ENCODE results near the gene PISD. TPM values are rescaled to one million over a fixed set of nuclear protein-coding genes. Genes with fewer than 3 reads are reported as not detected.

The PISD gene
- total RNA-seq, 1 experiment from 2014 or later: 46.4 TPM

DNA sequence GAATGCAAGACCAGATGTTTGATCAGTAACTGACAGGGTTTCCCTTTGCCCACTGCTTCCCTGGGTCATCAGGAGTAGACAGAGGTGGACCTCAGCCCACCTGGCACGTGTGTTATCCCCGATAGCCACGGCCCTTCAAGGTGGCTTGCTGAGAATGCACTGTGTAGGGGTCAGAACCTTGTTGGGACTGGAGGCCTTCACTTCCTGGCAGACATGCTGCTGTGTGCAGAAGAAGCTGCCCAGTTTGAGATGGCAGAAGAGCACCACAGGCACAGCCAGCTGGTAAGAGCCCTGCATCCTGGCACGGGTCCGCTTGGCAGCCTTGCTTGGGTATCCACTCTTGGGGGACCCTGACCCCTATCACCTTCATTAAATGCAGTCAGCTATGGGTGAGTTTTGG, 83.8 kb downstream of the PISD start:
- Histone ChIP-seq H3K27ac (no peak overlapping the region), H3K4me2 (no peak overlapping the region), H3K9me3 (ENCODE audit: insufficient read depth, low read depth) (no peaks in the 10 kb centered on the region), H3K36me3 (ENCODE audit: low read depth) (no peaks in the 10 kb centered on the region), H3F3A (ENCODE audit: insufficient read depth, low read depth) (peaks cover 3% of the 10 kb centered on the region; the same call in 1 of the 2 replicates), H4K20me1 (ENCODE audit: insufficient read depth) (no peaks in the 10 kb centered on the region), H3K9me2 (ENCODE audit: insufficient read depth) (no peaks in the 10 kb centered on the region), H3K4me3 (no peak overlapping the region), H3K4me1 (replicated peaks; ENCODE audit: insufficient read depth) (peaks cover 4% of the 10 kb centered on the region; the same call in 1 of the 2 replicates), H2AFZ (no peak overlapping the region), H3K79me2 (ENCODE audit: low read depth) (no peaks in the 10 kb centered on the region), H3K27me3 (ENCODE audit: insufficient read depth, low read depth) (no peaks in the 10 kb centered on the region)
- BruUV-seq (replicated peaks): no TSS peak
- ChIA-PET CTCF (no interaction called here), POLR2A (ENCODE audit: unreplicated experiment) (interaction anchor here (0.7 kb wide), 1 partner anchor 50 kb away, joined by 3 read pairs; no protein-coding TSS in a partner anchor)
- intact Hi-C loops (cut with micrococcal nuclease; ENCODE audit: unreplicated experiment): no loop called here
- DNase-seq: no peak
- TF ChIP-seq, protein P1, sequence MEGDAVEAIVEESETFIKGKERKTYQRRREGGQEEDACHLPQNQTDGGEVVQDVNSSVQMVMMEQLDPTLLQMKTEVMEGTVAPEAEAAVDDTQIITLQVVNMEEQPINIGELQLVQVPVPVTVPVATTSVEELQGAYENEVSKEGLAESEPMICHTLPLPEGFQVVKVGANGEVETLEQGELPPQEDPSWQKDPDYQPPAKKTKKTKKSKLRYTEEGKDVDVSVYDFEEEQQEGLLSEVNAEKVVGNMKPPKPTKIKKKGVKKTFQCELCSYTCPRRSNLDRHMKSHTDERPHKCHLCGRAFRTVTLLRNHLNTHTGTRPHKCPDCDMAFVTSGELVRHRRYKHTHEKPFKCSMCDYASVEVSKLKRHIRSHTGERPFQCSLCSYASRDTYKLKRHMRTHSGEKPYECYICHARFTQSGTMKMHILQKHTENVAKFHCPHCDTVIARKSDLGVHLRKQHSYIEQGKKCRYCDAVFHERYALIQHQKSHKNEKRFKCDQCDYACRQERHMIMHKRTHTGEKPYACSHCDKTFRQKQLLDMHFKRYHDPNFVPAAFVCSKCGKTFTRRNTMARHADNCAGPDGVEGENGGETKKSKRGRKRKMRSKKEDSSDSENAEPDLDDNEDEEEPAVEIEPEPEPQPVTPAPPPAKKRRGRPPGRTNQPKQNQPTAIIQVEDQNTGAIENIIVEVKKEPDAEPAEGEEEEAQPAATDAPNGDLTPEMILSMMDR (conservative IDR thresholded peaks at IDR 0.05): no peak

DNA sequence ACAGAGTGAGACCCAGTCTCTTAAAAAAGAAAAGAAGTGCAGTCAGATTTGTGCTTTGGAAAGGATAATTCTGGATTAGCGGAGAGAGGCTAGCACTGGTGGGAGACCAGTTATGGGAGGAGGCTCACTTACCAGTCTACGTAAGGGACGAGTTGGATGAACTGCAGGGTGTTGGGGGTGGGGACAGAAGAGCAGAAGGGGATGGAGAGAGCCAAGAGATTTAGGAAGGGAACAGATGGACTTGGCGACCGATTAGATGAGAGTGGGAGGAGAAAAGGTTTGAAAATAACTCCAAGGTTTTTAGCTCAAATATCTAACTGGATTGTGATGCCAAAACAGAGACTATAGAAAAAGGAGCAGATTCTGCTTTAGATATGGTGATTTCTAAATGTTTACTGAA, 84.3 kb downstream of the PISD start:
- CTCF ChIA-PET: no interaction called here
- TF ChIP-seq, protein P1 (conservative IDR thresholded peaks at IDR 0.05): no peak
- TF ChIP-seq EZH2 (IDR thresholded peaks at IDR 0.05; ENCODE audit: low read depth): no peak
- no peak overlapping the region for H2AFZ ChIP-seq
- no peaks in the 10 kb centered on the region for H3K36me3 ChIP-seq (ENCODE audit: low read depth)
- no peaks in the 10 kb centered on the region for H3K9me3 ChIP-seq (ENCODE audit: insufficient read depth, low read depth)
- H3F3A ChIP-seq (ENCODE audit: insufficient read depth, low read depth): peaks cover 3% of the 10 kb centered on the region; the same call in 1 of the 2 replicates
- no peak overlapping the region for H3K4me2 ChIP-seq
- intact Hi-C loops (cut with micrococcal nuclease; ENCODE audit: unreplicated experiment): no loop called here
- POLR2A ChIA-PET (ENCODE audit: unreplicated experiment): interaction anchor here (0.7 kb wide), 1 partner anchor 50 kb away, joined by 3 read pairs; no protein-coding TSS in a partner anchor
- no peak for DNase-seq
- no peaks in the 10 kb centered on the region for H4K20me1 ChIP-seq (ENCODE audit: insufficient read depth)
- H3K4me3 ChIP-seq: no peak overlapping the region
- no peak overlapping the region for H3K27ac ChIP-seq
- H3K4me1 ChIP-seq (replicated peaks; ENCODE audit: insufficient read depth): peaks cover 4% of the 10 kb centered on the region; the same call in 1 of the 2 replicates
- H3K9me2 ChIP-seq (ENCODE audit: insufficient read depth): no peaks in the 10 kb centered on the region
- H3K27me3 ChIP-seq (ENCODE audit: insufficient read depth, low read depth): no peaks in the 10 kb centered on the region
- no peaks in the 10 kb centered on the region for H3K79me2 ChIP-seq (ENCODE audit: low read depth)
- no TSS peak for BruUV-seq (replicated peaks)

DNA sequence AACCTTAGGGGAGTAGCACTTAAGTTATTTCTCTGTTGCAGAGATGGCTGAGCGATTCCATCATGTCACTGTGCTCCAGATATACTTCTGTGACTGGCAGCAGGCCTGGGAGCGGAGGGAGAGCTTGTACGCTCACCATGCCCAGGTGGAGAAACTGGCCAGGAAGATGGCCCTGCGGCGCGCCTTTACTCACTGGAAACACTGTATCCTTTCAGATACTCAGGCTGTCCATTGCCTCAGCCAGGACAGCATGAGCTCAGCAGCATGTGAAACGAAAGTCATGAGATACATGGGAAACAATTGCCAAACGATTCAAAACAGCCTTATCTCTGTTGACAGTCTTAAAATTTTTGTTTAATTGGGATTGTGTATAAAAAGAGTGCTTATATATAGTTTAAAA, 86.8 kb downstream of the PISD start:
- no peak overlapping the region for H3K27ac ChIP-seq
- H4K20me1 ChIP-seq (ENCODE audit: insufficient read depth): no peaks in the 10 kb centered on the region
- TF ChIP-seq EZH2 (IDR thresholded peaks at IDR 0.05; ENCODE audit: low read depth): no peak
- TF ChIP-seq, protein P1 (conservative IDR thresholded peaks at IDR 0.05): no peak
- no peak for DNase-seq
- POLR2A ChIA-PET (ENCODE audit: unreplicated experiment): no interaction called here
- no peak overlapping the region for H3K4me3 ChIP-seq
- intact Hi-C loops (cut with micrococcal nuclease; ENCODE audit: unreplicated experiment): no loop called here
- peaks cover 2% of the 10 kb centered on the region; the same call in 1 of the 2 replicates for H3F3A ChIP-seq (ENCODE audit: insufficient read depth, low read depth)
- H2AFZ ChIP-seq: no peak overlapping the region
- no peaks in the 10 kb centered on the region for H3K27me3 ChIP-seq (ENCODE audit: insufficient read depth, low read depth)
- no peaks in the 10 kb centered on the region for H3K9me3 ChIP-seq (ENCODE audit: insufficient read depth, low read depth)
- H3K4me2 ChIP-seq: no peak overlapping the region
- H3K36me3 ChIP-seq (ENCODE audit: low read depth): no peaks in the 10 kb centered on the region
- no TSS peak for BruUV-seq (replicated peaks)
- CTCF ChIA-PET: no interaction called here
- H3K9me2 ChIP-seq (ENCODE audit: insufficient read depth): no peaks in the 10 kb centered on the region
- peaks cover 3% of the 10 kb centered on the region; the same call in 1 of the 2 replicates for H3K4me1 ChIP-seq (replicated peaks; ENCODE audit: insufficient read depth)
- H3K79me2 ChIP-seq (ENCODE audit: low read depth): no peaks in the 10 kb centered on the region

All from PC-9 (cell line).